Astrocyte of the cerebellum (primary cell): ENCODE data around the gene PTPN20.
"Not testable (repeated sequence)": the region's sequence is repeated elsewhere in the genome, so short reads cannot be mapped to it uniquely, and the experiment has no call there.

ENCODE experiments used
- DNase-seq: peaks from one replicate; pipeline ENCODE4 v3.0.0-alpha.2; 2011; ENCODE audit warnings: low read depth
- H3K4me3 ChIP-seq: 2 replicates; pipeline ENCODE4 v1.5.1; 2011; ENCODE audit warnings: mild to moderate bottlenecking, low read depth, low read length, moderate library complexity
- in situ Hi-C: cut with HindIII; loops from 2 replicates; pipeline ENCODE4 v1.10.0; 2017; ENCODE audit warnings: low sequenced_read_pairs

PTPN20 gene

GRCh38 chr10:46911144-46911876 lies at the start of gene PTPN20:
PTPN20 (plus strand) TSS chr10:46911428; CDS start chr10:46932500, 21,072 bp downstream.
- DNase-seq, H3K4me3 ChIP-seq, in situ Hi-C loops: not testable (repeated sequence)

DNA sequence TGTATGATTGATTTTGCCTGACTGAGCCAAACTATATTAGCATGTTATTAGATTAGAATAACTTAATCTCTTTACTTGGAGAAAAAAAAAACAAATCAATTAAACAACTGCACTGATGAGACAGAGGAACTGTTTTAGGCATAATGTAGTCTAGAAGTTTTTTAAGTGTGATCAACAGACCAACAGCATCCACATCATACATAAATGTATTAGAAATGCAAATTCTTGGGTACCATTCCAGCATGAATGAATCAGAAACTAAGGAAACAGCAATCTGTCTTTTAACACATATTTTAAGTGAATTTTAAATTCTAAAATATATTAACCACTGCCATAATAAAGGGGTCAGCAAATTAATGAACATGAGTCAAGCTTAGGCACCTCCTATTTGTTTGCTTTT lies 41.5 kb upstream of the PTPN20 start:
- in situ Hi-C loops, DNase-seq, H3K4me3 ChIP-seq: not testable (repeated sequence)

GRCh38 chr10:46871583-46871982 lies 39.6 kb upstream of the PTPN20 start:
- in situ Hi-C loops, DNase-seq: not testable (repeated sequence)

GRCh38 chr10:46875304-46875703 lies 35.9 kb upstream of the PTPN20 start:
- DNase-seq, H3K4me3 ChIP-seq, in situ Hi-C loops: not testable (repeated sequence)

More at GRCh38 chr10:46871583-46871982, 39.6 kb upstream of the PTPN20 start:
- H3K4me3 ChIP-seq, result not testable (repeated sequence)

- in situ Hi-C loops, H3K4me3 ChIP-seq, DNase-seq: not testable (repeated sequence)
These were observed 34.5 kb upstream of the PTPN20 start for GRCh38 chr10:46876773-46877172.

- in situ Hi-C loops, DNase-seq, H3K4me3 ChIP-seq: not testable (repeated sequence)
These were observed 32.5 kb upstream of the PTPN20 start for GRCh38 chr10:46878761-46879160.

DNA sequence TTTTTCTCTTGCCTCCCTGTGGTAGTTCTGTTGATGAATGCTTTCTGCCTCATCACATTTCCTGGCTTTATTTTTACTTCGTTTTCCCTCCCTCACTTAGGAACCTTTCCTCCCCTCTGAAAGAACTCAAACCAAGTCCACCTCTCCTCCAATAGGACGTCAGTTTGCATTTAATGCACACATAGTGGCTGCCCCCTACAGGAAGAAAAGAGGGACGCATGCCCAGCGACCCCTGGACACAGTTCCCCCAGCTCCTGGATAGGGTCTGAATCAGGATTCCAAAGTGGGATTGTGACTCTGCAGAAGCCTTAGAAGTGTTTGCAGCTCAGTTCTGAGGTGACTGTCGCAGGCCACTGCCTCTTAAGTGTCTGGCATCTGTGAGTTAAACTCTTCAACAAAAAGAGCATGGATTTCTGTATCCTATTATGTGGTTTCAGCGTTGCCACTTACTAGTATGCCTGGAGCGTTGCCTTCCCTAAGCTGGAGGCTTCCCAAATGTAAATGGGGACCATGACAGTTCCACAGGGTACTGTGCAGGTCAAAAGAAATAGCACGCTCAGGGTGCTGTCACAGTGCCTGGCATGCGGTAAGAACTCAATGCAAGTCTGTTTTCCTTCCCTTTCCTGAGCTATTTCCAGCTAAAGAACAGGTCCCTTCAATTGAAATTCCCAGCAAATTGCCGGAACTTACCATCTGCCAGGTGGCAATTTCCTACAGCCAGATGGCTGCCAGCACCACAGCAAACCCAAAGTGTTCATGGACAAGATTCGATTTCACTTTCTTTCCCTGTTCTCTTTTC lies 20.2 kb upstream of the PTPN20 start:
- in situ Hi-C loops, DNase-seq, H3K4me3 ChIP-seq: not testable (repeated sequence)

DNA sequence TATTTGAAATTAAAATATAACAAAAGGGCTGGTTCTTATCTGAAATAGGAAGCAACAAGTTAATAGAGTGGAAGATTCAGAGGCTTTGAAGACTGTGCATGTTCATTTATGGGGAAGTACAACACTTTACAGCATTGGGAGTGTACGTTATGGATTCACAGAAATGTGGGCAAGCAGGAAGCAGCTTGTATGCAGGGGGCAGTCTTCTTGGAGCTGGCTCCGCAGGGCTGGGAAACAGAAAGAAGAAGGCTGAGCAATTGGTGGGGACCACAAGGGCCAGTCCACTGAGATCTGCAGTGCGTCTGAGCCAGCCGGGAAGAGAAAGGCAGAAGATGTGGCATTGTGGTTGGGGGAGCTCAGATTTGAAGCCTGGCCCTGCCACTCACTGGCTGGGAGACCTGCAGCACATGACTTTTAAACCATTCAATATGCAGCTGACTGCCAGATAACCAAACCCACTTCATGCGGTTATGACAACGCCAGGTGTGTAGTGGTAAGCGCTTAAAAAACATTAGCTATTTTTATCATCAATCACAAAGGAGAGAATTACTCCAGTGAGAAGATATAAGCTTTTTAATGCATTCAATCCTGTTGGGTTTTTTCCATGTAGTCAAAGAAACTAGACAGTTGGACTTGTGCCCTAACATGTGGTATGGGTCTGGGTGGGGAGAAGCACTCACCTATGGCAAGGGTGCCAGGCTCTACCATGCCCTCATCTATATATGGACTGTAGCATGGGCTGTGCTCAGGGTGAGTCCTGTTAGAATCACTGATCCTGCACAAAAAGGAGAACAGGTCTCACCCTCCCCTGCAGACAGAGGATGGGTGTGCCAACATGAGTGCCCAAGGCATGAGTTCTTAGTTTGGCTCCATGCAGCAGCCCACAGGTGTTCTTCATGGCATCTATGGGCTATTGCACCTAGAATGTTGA lies 14.2 kb upstream of the PTPN20 start:
- in situ Hi-C loops, H3K4me3 ChIP-seq, DNase-seq: not testable (repeated sequence)

- in situ Hi-C loops, DNase-seq, H3K4me3 ChIP-seq: not testable (repeated sequence)
These were observed 10.0 kb upstream of the PTPN20 start for GRCh38 chr10:46901247-46901646.

- DNase-seq, in situ Hi-C loops, H3K4me3 ChIP-seq: not testable (repeated sequence)
These were observed 7.4 kb upstream of the PTPN20 start for GRCh38 chr10:46903874-46904273.

DNA sequence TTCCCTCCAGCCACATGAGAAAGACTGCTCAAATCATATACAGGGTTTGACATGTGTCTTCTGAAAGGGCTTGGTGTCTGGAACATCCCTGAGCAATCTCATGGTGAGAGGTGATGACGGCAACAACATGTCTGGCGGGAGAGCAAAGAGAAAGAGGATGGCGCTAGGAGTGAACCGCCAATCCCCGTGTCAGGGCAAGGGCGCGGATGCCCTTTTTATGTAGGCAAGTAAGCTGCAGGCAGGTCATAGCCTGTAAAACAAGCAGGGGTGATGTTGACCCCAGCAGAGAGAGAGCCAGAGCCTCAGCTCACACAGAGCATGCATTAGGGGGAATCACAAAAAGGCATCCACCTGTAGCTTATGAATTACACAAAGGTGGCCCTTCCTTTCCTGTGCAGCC lies 4.9 kb upstream of the PTPN20 start:
- in situ Hi-C loops, DNase-seq, H3K4me3 ChIP-seq: not testable (repeated sequence)

DNA sequence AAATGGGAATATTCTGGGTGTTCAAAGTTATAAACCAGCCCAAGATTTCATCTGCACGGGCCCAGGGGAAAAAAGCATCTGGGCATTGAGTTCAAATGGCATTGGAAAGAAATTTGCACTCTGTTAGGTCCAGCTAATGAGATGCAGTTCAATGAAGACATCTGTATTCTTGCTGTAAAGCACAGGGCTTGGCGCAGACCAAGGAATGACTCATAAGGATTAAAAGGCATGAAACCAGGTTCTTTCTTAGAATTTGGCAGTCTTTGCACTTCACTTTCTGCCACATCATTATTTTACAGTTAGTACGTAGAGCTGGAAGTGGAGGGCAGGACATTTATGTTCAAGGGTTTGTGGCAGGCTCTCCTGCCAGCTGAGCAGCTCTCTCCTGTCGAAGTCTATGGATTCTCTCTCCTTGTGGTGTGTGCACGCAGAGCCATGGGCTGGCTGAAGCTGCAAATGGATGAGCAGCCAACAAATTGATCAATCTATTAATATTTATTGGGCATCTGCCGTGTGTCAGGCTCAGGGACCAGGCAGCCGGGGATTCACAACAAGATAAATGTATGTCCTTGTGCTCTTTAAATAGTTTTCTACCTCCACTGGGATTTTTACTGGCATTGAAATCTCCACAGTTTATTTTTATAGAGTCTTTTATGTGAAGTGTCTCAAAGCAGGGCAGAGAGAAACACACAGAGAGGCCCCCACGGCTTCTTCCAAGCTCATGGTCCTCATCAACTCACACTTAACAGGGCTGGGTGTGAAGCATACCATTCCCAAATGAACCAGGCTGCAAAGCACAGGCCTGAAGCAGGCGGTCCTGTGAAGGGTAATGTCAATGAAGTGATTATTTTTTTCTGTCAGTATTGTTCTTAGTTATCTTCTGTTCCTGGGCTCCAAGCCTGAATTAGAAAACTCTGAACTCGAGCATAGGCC lies 3.8 kb upstream of the PTPN20 start:
- H3K4me3 ChIP-seq, in situ Hi-C loops, DNase-seq: not testable (repeated sequence)

- H3K4me3 ChIP-seq, in situ Hi-C loops, DNase-seq: not testable (repeated sequence)
These were observed 11.3 kb downstream of the PTPN20 start for GRCh38 chr10:46922498-46922897.

GRCh38 chr10:46925156-46925555 lies 13.9 kb downstream of the PTPN20 start:
- DNase-seq, in situ Hi-C loops: not testable (repeated sequence)

GRCh38 chr10:46925853-46926252 lies 14.6 kb downstream of the PTPN20 start:
- H3K4me3 ChIP-seq, in situ Hi-C loops, DNase-seq: not testable (repeated sequence)

More at GRCh38 chr10:46925156-46925555, 13.9 kb downstream of the PTPN20 start:
- H3K4me3 ChIP-seq, result not testable (repeated sequence)

DNA sequence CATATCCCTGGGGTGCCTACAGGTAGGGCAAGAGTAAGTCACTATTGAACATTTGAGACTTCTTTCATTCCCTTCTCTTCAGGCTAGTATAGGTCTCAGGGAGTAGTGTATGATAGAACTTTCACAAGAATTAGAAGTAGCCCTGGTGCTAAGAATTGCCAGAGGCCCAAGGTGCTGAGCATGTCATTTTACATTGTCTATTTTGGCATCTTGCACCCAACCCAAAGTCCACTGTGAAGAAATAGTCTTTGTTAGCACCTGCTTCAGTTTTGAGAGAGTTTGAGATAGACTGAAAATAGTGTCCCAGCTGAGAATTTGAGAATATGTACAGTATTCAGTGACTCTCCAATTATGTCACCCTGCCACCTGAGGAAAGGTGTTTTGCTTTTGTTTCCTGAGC lies 17.6 kb downstream of the PTPN20 start:
- DNase-seq, H3K4me3 ChIP-seq, in situ Hi-C loops: not testable (repeated sequence)
